ENCODE measurements around the gene IL11. TPM values are rescaled to one million over a fixed set of nuclear protein-coding genes. Genes with fewer than 3 reads are reported as not detected.

The IL11 gene
- total RNA-seq, 2 donors from 2014 or later: 0.16 TPM; not detected in 1

GRCh38 chr19:55355213-55355821 is 14.9 kb downstream of the IL11 start:
- peaks cover 21 to 33% of the 10 kb centered on the region in 2 donors for H3K27me3 ChIP-seq
- TF ChIP-seq CTCF (IDR thresholded peaks at IDR 0.05): no peak
- no peak for DNase-seq (ENCODE audit: low spot score)
- no peak overlapping the region for H3K27ac ChIP-seq
- peaks cover 0 to 23% of the 10 kb centered on the region in 2 donors for H3K4me1 ChIP-seq
- H3K36me3 ChIP-seq: no peaks in the 10 kb centered on the region
- H3K9me3 ChIP-seq: no peaks in the 10 kb centered on the region
- no peak overlapping the region for H3K4me3 ChIP-seq

DNA sequence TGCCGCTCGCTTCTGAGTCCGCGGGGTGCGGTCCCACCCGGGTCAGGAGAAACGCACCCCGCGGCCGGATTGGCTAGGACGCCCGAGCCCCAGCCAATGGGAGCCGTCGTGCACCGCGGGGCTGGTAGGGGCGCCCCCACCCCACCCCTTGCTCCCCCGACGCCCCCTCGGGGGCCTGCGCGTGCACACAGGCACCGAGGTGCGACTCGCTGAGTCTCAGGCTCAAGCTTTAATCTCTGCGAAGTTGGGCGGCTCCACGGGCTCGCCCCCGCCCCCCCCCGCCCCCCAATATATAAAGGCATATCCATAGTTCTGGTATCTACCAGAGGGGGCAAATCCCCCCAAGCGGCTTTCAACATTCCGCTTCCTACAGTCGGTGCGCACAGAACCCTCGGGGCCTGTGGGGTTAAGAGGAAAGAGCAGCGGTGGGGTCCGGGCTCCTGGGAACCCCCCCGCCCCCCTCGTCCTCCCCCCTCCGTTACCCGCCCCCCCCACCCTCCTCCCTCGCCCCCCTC is 15.5 kb downstream of the IL11 start, which contains the start of gene COX6B2:
COX6B2 (minus strand) TSS at position 22 of the 515 bp plus-strand sequence. CDS start 198 bp downstream, outside the sequence.
- no peaks in the 10 kb centered on the region for H3K36me3 ChIP-seq
- H3K4me3 ChIP-seq: peak within 1 kb of the TSS; percentile 18 to 45
- peaks cover 0 to 23% of the 10 kb centered on the region in 2 donors for H3K4me1 ChIP-seq
- TF ChIP-seq CTCF (IDR thresholded peaks at IDR 0.05): no peak
- peaks cover 21 to 33% of the 10 kb centered on the region in 2 donors for H3K27me3 ChIP-seq
- no peaks in the 10 kb centered on the region for H3K9me3 ChIP-seq
- no peak within 1 kb of the TSS for H3K27ac ChIP-seq
- DNase-seq (ENCODE audit: low spot score): no peak

DNA sequence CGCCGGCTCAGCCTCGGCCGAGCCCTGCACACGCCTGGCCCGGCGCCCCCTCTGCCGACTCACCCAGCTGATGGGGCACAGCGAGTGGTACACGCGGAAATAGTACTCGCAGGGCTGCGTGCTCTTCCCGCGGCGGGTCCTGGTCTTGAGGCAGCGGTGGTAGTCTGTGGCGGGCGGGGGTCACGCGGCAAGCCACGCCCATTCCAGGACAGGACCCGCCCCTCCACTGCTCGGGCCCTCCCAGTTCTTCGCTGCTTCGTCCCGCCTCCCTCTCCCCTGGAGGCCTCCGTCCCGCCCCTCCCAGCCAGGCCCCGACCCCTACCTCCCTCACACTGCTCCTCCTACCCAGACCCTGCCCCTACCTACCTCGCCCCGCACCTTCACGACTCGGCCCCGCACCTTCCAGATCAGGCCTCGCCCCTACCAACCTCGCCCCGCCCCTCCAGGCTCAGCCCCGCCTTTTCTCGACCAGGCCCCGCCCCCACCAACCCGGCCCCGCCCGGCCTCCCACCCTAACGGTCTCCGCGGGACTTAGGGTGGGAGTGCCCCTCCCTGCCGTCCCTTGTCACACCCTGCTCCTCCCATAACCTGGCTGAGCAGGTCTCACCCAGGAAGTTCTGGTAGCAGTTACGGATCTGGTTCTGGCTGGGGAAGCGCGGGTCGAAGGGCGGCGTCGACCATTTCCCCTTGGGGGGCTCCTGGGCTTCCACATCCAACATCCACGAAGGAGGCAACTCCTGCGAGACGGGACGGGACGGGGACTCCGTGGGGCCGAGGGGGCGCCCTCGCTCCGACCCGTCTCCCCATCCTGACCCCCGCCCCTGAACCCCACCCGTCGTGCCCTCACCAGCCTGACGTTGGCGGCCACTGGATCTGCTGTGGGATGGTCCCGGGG is 16.2 kb downstream of the IL11 start:
- Histone ChIP-seq H3K9me3 (no peaks in the 10 kb centered on the region), H3K27me3 (peaks cover 21 to 33% of the 10 kb centered on the region in 2 donors), H3K27ac (no peak overlapping the region), H3K4me1 (peaks cover 0 to 23% of the 10 kb centered on the region in 2 donors), H3K36me3 (no peaks in the 10 kb centered on the region), H3K4me3 (peak overlapping the region; percentile 18 to 45)
- no peak for TF ChIP-seq CTCF (IDR thresholded peaks at IDR 0.05)
- DNase-seq (ENCODE audit: low spot score): no peak

DNA sequence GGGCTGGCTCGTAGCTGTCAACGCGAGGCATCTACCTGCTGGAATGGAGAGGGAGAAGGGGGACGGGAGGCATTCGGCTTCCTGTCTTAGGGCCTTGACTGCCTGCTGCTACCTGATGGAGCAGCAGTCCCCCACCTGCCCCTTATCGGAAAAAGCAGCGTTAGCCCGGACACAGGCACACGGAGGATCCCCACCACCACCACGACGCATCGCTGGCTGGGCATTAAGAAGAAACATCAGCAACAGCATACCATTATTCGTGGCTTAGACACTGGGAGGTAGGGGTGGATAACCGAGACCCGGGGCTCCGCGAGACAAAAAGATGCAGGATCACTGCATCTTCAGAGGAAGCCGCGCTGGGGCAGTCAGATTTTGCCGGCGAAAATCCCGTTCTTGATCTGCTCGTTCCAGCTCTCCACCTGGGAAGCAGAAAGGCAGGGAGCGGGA is 16.9 kb downstream of the IL11 start:
- H3K27me3 ChIP-seq: peaks cover 21 to 33% of the 10 kb centered on the region in 2 donors

More for the DNA sequence above, 16.9 kb downstream of the IL11 start:
- no peaks in the 10 kb centered on the region for H3K9me3 ChIP-seq
- TF ChIP-seq CTCF (IDR thresholded peaks at IDR 0.05): no peak
- no peaks in the 10 kb centered on the region for H3K36me3 ChIP-seq
- peak overlapping the region; percentile 18 to 45 for H3K4me3 ChIP-seq
- DNase-seq (ENCODE audit: low spot score): no peak
- no peak overlapping the region for H3K27ac ChIP-seq
- H3K4me1 ChIP-seq: peaks cover 0 to 23% of the 10 kb centered on the region in 2 donors
